Fibroblast of lung (primary cell): ENCODE measurements around the gene NUDT4B. TPM values are rescaled to one million over a fixed set of nuclear protein-coding genes. Genes with fewer than 3 reads are reported as not detected.
"Not testable (repeated sequence)": the region's sequence is repeated elsewhere in the genome, so short reads cannot be mapped to it uniquely, and the experiment has no call there.

Experiments used
- DNase-seq, 2 donors: peaks; one replicate each; pipeline versions ENCODE4 v3.0.0 to v3.0.0-alpha.2; 2010; ENCODE audit warnings: low read depth in 2 of 2
- H2AFZ ChIP-seq: 2 replicates; pipeline ENCODE4 v1.5.1; 2012; ENCODE audit warnings: low read length, control low read depth, inconsistent platforms
- H3K27ac ChIP-seq: 2 replicates; pipeline ENCODE4 v1.5.1; 2011; ENCODE audit warnings: low read length, control low read depth; ENCODE audit not compliant: insufficient read depth
- H3K27me3 ChIP-seq: 2 replicates; pipeline ENCODE4 v1.5.1; 2011; ENCODE audit warnings: mild to moderate bottlenecking, low read length; ENCODE audit not compliant: control insufficient read depth, insufficient read depth
- H3K36me3 ChIP-seq: 2 replicates; pipeline ENCODE4 v1.5.1; 2011; ENCODE audit warnings: low read length; ENCODE audit not compliant: control insufficient read depth, insufficient read depth
- H3K4me1 ChIP-seq: 2 replicates; pipeline ENCODE4 v1.5.1; 2011; ENCODE audit warnings: low read length; ENCODE audit not compliant: control insufficient read depth, insufficient read depth; ENCODE audit errors: extremely low read depth
- H3K4me2 ChIP-seq: 2 replicates; pipeline ENCODE4 v1.5.1; 2011; ENCODE audit warnings: low read length, control low read depth; ENCODE audit not compliant: insufficient read depth; ENCODE audit errors: extremely low read depth
- H3K4me3 ChIP-seq, 4 experiments: fragments of 200-600 bp in 1 of 4; sonication (generic) in 1 of 4; replicated peaks in 1 of 4; 2 replicates each; pipeline ENCODE4 v1.5.1; 2011 to 2016; ENCODE audit warnings: low read length in 4 of 4, low read depth in 3 of 4, mild to moderate bottlenecking in 3 of 4, control low read depth in 2 of 4, inconsistent platforms in 1 of 4, mixed read lengths in 1 of 4; ENCODE audit not compliant: insufficient read depth in 1 of 4; ENCODE audit errors: control extremely low read depth in 1 of 4
- H3K79me2 ChIP-seq: 2 replicates; pipeline ENCODE4 v1.5.1; 2012; ENCODE audit warnings: mild to moderate bottlenecking, low read length, inconsistent platforms; ENCODE audit not compliant: control insufficient read depth, insufficient read depth
- H3K9ac ChIP-seq: 2 replicates; pipeline ENCODE4 v1.5.1; 2011; ENCODE audit warnings: mild to moderate bottlenecking, low read length, control low read depth; ENCODE audit not compliant: insufficient read depth
- H3K9me3 ChIP-seq: 2 replicates; pipeline ENCODE4 v1.5.1; 2012; ENCODE audit warnings: low read depth, low read length; ENCODE audit not compliant: control insufficient read depth, insufficient read depth
- H4K20me1 ChIP-seq: 2 replicates; pipeline ENCODE4 v1.5.1; 2011; ENCODE audit warnings: low read length; ENCODE audit not compliant: control insufficient read depth, insufficient read depth; ENCODE audit errors: extremely low read depth
- polyA plus RNA-seq, 2 donors: library from polyadenylated mRNA; depleted of rRNA in 1 of 2; stranded (reverse) in 1 of 2; unstranded in 1 of 2; fragments of >200 nt; gene quantifications; 2 replicates each; pipeline ENCODE4 v1.2.1, GENCODE V29; 2011 to 2012; ENCODE audit warnings: missing spikeins in 1 of 2
- total RNA-seq: library from RNA; depleted of rRNA; stranded (reverse); fragments of >200 nt; gene quantifications from 2 replicates; pipeline ENCODE4 v1.2.1, GENCODE V29; 2014

NUDT4B gene
- total and polyA plus RNA-seq, 2 donors (not counting 1 experiment from before 2014, with no cell fraction given): 7.1 to 17.5 TPM

DNA sequence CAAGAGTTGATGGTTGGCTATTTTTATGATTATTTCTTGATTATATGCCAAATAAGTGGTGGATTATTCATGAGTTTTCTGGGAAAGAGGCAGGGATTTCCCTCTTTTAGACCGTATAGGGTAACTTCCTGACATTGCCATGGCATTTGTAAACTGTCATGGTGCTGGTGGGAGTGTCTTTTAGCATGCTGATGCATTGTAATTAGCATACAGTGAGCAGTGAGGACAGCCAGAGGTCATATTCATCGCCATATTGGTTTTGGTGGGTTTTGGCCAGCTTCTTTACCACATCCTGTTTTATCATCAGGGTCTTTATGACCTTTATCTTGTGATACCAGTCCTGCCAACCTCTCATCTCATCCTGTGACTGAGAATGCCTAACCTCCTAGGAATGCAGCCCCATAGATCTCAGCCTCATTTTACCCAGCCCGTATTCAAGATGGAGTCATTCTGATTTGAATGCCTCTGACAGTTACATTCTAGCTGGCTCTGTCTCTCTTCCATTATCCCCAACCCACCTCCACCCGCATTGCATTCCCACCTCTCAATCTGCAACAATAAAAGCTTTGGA, 45.3 kb downstream of the NUDT4B start:
- H2AFZ ChIP-seq, H4K20me1 ChIP-seq, H3K27me3 ChIP-seq, H3K27ac ChIP-seq, H3K4me2 ChIP-seq, H3K9me3 ChIP-seq, H3K79me2 ChIP-seq, DNase-seq, H3K36me3 ChIP-seq, H3K4me1 ChIP-seq, H3K4me3 ChIP-seq, H3K9ac ChIP-seq: not testable (repeated sequence)

Other genes starting within 250 kb of the NUDT4B start
- gene NBPF14, start 152.8 kb upstream of the NUDT4B start, total RNA-seq: 53.2 and 87.2 TPM in 2 replicates
- 9.2 and 28.3 TPM in 2 replicates for gene NBPF14, start 152.8 kb upstream of the NUDT4B start, polyA plus RNA-seq
- 116 and 259 TPM in 2 replicates for gene PDE4DIP, start 95.7 kb downstream of the NUDT4B start, total RNA-seq
- gene PDE4DIP, start 95.7 kb downstream of the NUDT4B start, polyA plus RNA-seq: 105 and 121 TPM in 2 replicates